Activated naive CD8-positive, alpha-beta T cell (primary cell): ENCODE data around the gene COL4A2.
A peak's percentile ranks its signal among the peaks of the same experiment; 100 is the strongest.

Source experiments
- H3K27ac Mint-ChIP-seq: one replicate; pipeline ENCODE4 v1.8.0; 2021; ENCODE audit warnings: mixed read lengths
- H3K27me3 Mint-ChIP-seq: one replicate; pipeline ENCODE4 v1.8.0; 2021; ENCODE audit warnings: mixed read lengths
- H3K36me3 Mint-ChIP-seq: one replicate; pipeline ENCODE4 v1.8.0; 2021; ENCODE audit warnings: mixed read lengths
- H3K4me1 Mint-ChIP-seq: one replicate; pipeline ENCODE4 v1.8.0; 2021; ENCODE audit warnings: low read depth, mixed read lengths
- H3K4me3 Mint-ChIP-seq: one replicate; pipeline ENCODE4 v1.8.0; 2021; ENCODE audit warnings: mild to moderate bottlenecking, mixed read lengths
- H3K9me3 Mint-ChIP-seq: one replicate; pipeline ENCODE4 v1.8.0; 2021; ENCODE audit warnings: low read depth, mixed read lengths

Gene COL4A2

GRCh38 chr13:110366733-110367132 is 59.6 kb downstream of the COL4A2 start:
- no peaks in the 10 kb centered on the region for H3K9me3 Mint-ChIP-seq
- H3K27ac Mint-ChIP-seq = no peak overlapping the region
- H3K36me3 Mint-ChIP-seq = no peaks in the 10 kb centered on the region
- peaks cover 8% of the 10 kb centered on the region for H3K27me3 Mint-ChIP-seq
- H3K4me1 Mint-ChIP-seq = no peaks in the 10 kb centered on the region
- no peak overlapping the region for H3K4me3 Mint-ChIP-seq

- Mint-ChIP-seq H3K27ac (no peak overlapping the region), H3K36me3 (no peaks in the 10 kb centered on the region), H3K4me3 (no peak overlapping the region), H3K4me1 (no peaks in the 10 kb centered on the region), H3K9me3 (no peaks in the 10 kb centered on the region), H3K27me3 (peaks cover 7% of the 10 kb centered on the region)
Observed at GRCh38 chr13:110367620-110368019, 60.5 kb downstream of the COL4A2 start.

GRCh38 chr13:110368408-110368807 is 61.3 kb downstream of the COL4A2 start:
- peaks cover 4% of the 10 kb centered on the region for H3K27me3 Mint-ChIP-seq
- no peaks in the 10 kb centered on the region for H3K36me3 Mint-ChIP-seq
- no peak overlapping the region for H3K4me3 Mint-ChIP-seq
- H3K4me1 Mint-ChIP-seq = no peaks in the 10 kb centered on the region
- H3K9me3 Mint-ChIP-seq = no peaks in the 10 kb centered on the region
- no peak overlapping the region for H3K27ac Mint-ChIP-seq

GRCh38 chr13:110369400-110369799 is 62.3 kb downstream of the COL4A2 start:
- Mint-ChIP-seq H3K36me3 (no peaks in the 10 kb centered on the region), H3K27me3 (peaks cover 6% of the 10 kb centered on the region), H3K27ac (no peak overlapping the region), H3K4me3 (no peak overlapping the region), H3K9me3 (no peaks in the 10 kb centered on the region), H3K4me1 (no peaks in the 10 kb centered on the region)

- Mint-ChIP-seq H3K9me3 (no peaks in the 10 kb centered on the region), H3K36me3 (no peaks in the 10 kb centered on the region), H3K27me3 (peaks cover 17% of the 10 kb centered on the region), H3K27ac (no peak overlapping the region), H3K4me3 (no peak overlapping the region), H3K4me1 (no peaks in the 10 kb centered on the region)
Observed at GRCh38 chr13:110371550-110372465, 64.7 kb downstream of the COL4A2 start.

GRCh38 chr13:110372676-110373075 is 65.6 kb downstream of the COL4A2 start:
- H3K9me3 Mint-ChIP-seq = no peaks in the 10 kb centered on the region
- H3K4me1 Mint-ChIP-seq = no peaks in the 10 kb centered on the region
- H3K36me3 Mint-ChIP-seq = no peaks in the 10 kb centered on the region
- H3K27me3 Mint-ChIP-seq = peaks cover 18% of the 10 kb centered on the region
- H3K27ac Mint-ChIP-seq = no peak overlapping the region
- no peak overlapping the region for H3K4me3 Mint-ChIP-seq

- Mint-ChIP-seq H3K27ac (no peak overlapping the region), H3K4me3 (no peak overlapping the region), H3K4me1 (no peaks in the 10 kb centered on the region)
Observed at GRCh38 chr13:110373617-110374016, 66.5 kb downstream of the COL4A2 start.

GRCh38 chr13:110374431-110375370 is 67.6 kb downstream of the COL4A2 start:
- Mint-ChIP-seq H3K4me3 (no peak overlapping the region), H3K4me1 (no peaks in the 10 kb centered on the region), H3K27ac (peak overlapping the region; percentile 30), H3K27me3 (peaks cover 22% of the 10 kb centered on the region), H3K9me3 (no peaks in the 10 kb centered on the region), H3K36me3 (no peaks in the 10 kb centered on the region)

More at GRCh38 chr13:110373617-110374016, 66.5 kb downstream of the COL4A2 start:
- Mint-ChIP-seq H3K27me3 (peaks cover 21% of the 10 kb centered on the region), H3K9me3 (no peaks in the 10 kb centered on the region), H3K36me3 (no peaks in the 10 kb centered on the region)

- H3K4me1 Mint-ChIP-seq = no peaks in the 10 kb centered on the region
- H3K27me3 Mint-ChIP-seq = peaks cover 20% of the 10 kb centered on the region
- no peaks in the 10 kb centered on the region for H3K9me3 Mint-ChIP-seq
- no peak overlapping the region for H3K4me3 Mint-ChIP-seq
- no peaks in the 10 kb centered on the region for H3K36me3 Mint-ChIP-seq
- H3K27ac Mint-ChIP-seq = no peak overlapping the region
Observed at GRCh38 chr13:110376120-110376519, 69.0 kb downstream of the COL4A2 start.

- H3K4me3 Mint-ChIP-seq = no peak overlapping the region
- peaks cover 26% of the 10 kb centered on the region for H3K27me3 Mint-ChIP-seq
- no peaks in the 10 kb centered on the region for H3K9me3 Mint-ChIP-seq
- no peaks in the 10 kb centered on the region for H3K36me3 Mint-ChIP-seq
- H3K4me1 Mint-ChIP-seq = no peaks in the 10 kb centered on the region
- no peak overlapping the region for H3K27ac Mint-ChIP-seq
Observed at GRCh38 chr13:110377178-110377825, 70.2 kb downstream of the COL4A2 start.

- no peak overlapping the region for H3K27ac Mint-ChIP-seq
Observed at GRCh38 chr13:110377826-110378201, 70.7 kb downstream of the COL4A2 start.

GRCh38 chr13:110379358-110379757 is 72.3 kb downstream of the COL4A2 start:
- Mint-ChIP-seq H3K36me3 (no peaks in the 10 kb centered on the region), H3K9me3 (no peaks in the 10 kb centered on the region), H3K4me1 (no peaks in the 10 kb centered on the region), H3K4me3 (no peak overlapping the region), H3K27ac (no peak overlapping the region), H3K27me3 (peaks cover 27% of the 10 kb centered on the region)

More at GRCh38 chr13:110377826-110378201, 70.7 kb downstream of the COL4A2 start:
- Mint-ChIP-seq H3K4me3 (no peak overlapping the region), H3K9me3 (no peaks in the 10 kb centered on the region), H3K36me3 (no peaks in the 10 kb centered on the region), H3K27me3 (peaks cover 26% of the 10 kb centered on the region), H3K4me1 (no peaks in the 10 kb centered on the region)

- Mint-ChIP-seq H3K27ac (no peak overlapping the region), H3K27me3 (peaks cover 23% of the 10 kb centered on the region), H3K9me3 (no peaks in the 10 kb centered on the region), H3K4me3 (no peak overlapping the region), H3K4me1 (no peaks in the 10 kb centered on the region), H3K36me3 (no peaks in the 10 kb centered on the region)
Observed at GRCh38 chr13:110379905-110380341, 72.8 kb downstream of the COL4A2 start.

GRCh38 chr13:110380359-110381028 is 73.4 kb downstream of the COL4A2 start:
- H3K4me3 Mint-ChIP-seq = no peak overlapping the region
- no peaks in the 10 kb centered on the region for H3K36me3 Mint-ChIP-seq
- no peaks in the 10 kb centered on the region for H3K4me1 Mint-ChIP-seq
- H3K9me3 Mint-ChIP-seq = no peaks in the 10 kb centered on the region
- no peak overlapping the region for H3K27ac Mint-ChIP-seq
- peaks cover 19% of the 10 kb centered on the region for H3K27me3 Mint-ChIP-seq
